Measurements from ENCODE around the gene TBCA. TPM values are rescaled to one million over a fixed set of nuclear protein-coding genes. Genes with fewer than 3 reads are reported as not detected.

TBCA gene
- total and polyA plus RNA-seq, 2 of the 13 experiments (the other 11 are each of a cell fraction or from before 2014, with no cell fraction given), result 93.8 to 309 TPM

GRCh38 chr5:77812926-77813589 is 36.9 kb upstream of the TBCA start (continued):
- TF ChIP-seq, protein P1, sequence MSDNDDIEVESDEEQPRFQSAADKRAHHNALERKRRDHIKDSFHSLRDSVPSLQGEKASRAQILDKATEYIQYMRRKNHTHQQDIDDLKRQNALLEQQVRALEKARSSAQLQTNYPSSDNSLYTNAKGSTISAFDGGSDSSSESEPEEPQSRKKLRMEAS (IDR thresholded peaks at IDR 0.05), result peak; percentile 61; the same call in 1 of the 2 replicates
- TF ChIP-seq SOX5 (CRISPR knock-in tag; IDR thresholded peaks at IDR 0.05; ENCODE audit: borderline replicate concordance), result peak; percentile 78
- TF ChIP-seq SAP130 (CRISPR knock-in tag; IDR thresholded peaks at IDR 0.05; ENCODE audit: low read depth), result peak; percentile 80

DNA sequence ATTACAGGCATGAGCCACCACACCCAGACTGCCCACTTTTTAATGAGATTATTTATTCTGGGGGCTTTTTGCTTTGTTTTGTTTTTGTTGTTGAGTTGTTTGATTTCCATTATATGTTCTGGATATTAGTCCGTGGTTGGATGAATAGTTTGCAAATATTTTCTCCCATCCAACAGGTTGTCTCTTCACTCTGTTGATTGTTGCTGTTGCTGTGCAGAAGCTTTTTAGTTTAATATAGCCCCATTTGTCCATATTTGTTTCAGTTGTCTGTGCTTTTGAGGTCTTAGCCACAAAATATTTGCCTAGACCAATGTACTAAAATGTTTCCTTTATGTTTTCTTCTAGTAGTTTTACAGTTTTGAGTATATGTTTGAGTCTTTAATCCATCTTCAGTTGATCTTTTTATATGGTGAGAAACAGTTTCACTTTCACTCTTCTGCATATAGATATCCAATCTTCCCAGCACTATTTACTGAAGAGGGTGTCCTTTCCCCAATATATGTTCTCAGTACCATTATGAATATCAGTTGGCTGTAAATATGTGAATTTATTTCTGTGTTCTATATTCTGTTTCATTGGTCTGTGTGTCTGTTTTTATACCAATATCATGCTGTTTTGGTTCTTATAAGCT is 30.2 kb upstream of the TBCA start:
- Histone ChIP-seq H3K36me3 (replicated peaks in 1 of 2; ENCODE audit: control insufficient read depth in 1 of 2, insufficient read depth in 2 of 2, low read length in 2 of 2) (no peaks in the 10 kb centered on the region), H3K79me2 (ENCODE audit: insufficient read depth, low read length) (no peaks in the 10 kb centered on the region), H4K20me1 (ENCODE audit: insufficient read depth, low read length) (no peaks in the 10 kb centered on the region), H3K9ac (ENCODE audit: insufficient read depth, low read depth, low read length) (no peak overlapping the region), H3K4me3 (replicated peaks in 1 of 3; ENCODE audit: insufficient read depth in 1 of 3, low read depth in 2 of 3, low read length in 3 of 3) (no peak overlapping the region), H3K4me1 (ENCODE audit: insufficient read depth, low read length) (peaks cover 10% of the 10 kb centered on the region; the same call in 1 of the 2 replicates), H3K9me3 (ENCODE audit: low read length) (peaks cover 7% of the 10 kb centered on the region; the same call in 1 of the 2 replicates), H3K27me3 (ENCODE audit: control insufficient read depth in 1 of 2, insufficient read depth in 2 of 2, low read length in 2 of 2) (no peaks in the 10 kb centered on the region; a peak in 1 of 5 replicates), H2AFZ (ENCODE audit: low read length) (peak overlapping the region; percentile 17), H3K27ac (ENCODE audit: extremely low read length, insufficient read depth, low read length) (no peak overlapping the region), H3K4me2 (ENCODE audit: low read depth, low read length) (no peak overlapping the region)
- in situ Hi-C loops (cut with HindIII; ENCODE audit: extremely low pct_ligation_motif_present, low pct_unique_long_range_greater_than_20kb), result no loop called here
- DNase-seq (ENCODE audit: low spot score) (no peak), ATAC-seq (no peak), FAIRE-seq (no peak)
- no TSS peak for BruUV-seq (replicated peaks)
- ChIA-PET CTCF (ENCODE audit: low intra/inter-chr PET ratio, low total read pairs) (no interaction called here), POLR2A (no interaction called here)
- intact Hi-C loops (cut with micrococcal nuclease; ENCODE audit: unreplicated experiment), result loop anchor here (2.0 kb wide), 1 partner anchor 22 kb away; no protein-coding TSS in a partner anchor
- WGBS (ENCODE audit: low lambda C conversion rate), result 35% methylated on average over 1 of the region's 1 CpG
- no peak for TF ChIP-seq SNAI1 (CRISPR knock-in tag; IDR thresholded peaks at IDR 0.05; ENCODE audit: borderline replicate concordance)
- TF ChIP-seq ZMYM2 (CRISPR knock-in tag; IDR thresholded peaks at IDR 0.05), result no peak

DNA sequence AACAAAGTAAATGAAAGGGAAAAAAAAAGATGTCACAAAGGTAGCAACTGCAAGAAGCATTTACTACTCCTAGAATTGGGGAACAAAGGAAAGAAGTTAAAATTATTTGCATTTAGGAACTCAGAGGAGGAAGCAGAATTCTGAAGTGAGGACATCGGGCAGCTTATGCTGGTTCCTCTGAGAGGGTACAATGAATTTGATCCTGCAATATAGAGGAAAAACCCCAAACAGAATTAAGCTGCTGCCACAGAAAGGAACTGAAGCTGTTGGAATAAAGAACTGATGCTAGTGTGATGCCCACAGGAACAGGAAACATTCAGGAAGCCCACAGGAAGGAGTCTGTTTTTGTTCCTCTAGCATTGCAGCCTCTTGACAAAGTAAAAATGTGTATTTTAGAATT is 22.3 kb upstream of the TBCA start:
- Histone ChIP-seq H3K79me2 (ENCODE audit: insufficient read depth, low read length) (no peaks in the 10 kb centered on the region), H4K20me1 (ENCODE audit: insufficient read depth, low read length) (no peaks in the 10 kb centered on the region), H3K27me3 (ENCODE audit: control insufficient read depth in 1 of 2, insufficient read depth in 2 of 2, low read length in 2 of 2) (no peaks in the 10 kb centered on the region), H3K9me3 (ENCODE audit: low read length) (no peaks in the 10 kb centered on the region), H3K27ac (ENCODE audit: extremely low read length, insufficient read depth, low read length) (no peak overlapping the region), H3K9ac (ENCODE audit: insufficient read depth, low read depth, low read length) (no peak overlapping the region), H3K4me2 (ENCODE audit: low read depth, low read length) (no peak overlapping the region), H3K4me3 (replicated peaks in 1 of 3; ENCODE audit: insufficient read depth in 1 of 3, low read depth in 2 of 3, low read length in 3 of 3) (no peak overlapping the region), H2AFZ (ENCODE audit: low read length) (no peak overlapping the region), H3K36me3 (replicated peaks in 1 of 2; ENCODE audit: control insufficient read depth in 1 of 2, insufficient read depth in 2 of 2, low read length in 2 of 2) (no peaks in the 10 kb centered on the region), H3K4me1 (ENCODE audit: insufficient read depth, low read length) (no peaks in the 10 kb centered on the region)
- BruUV-seq (replicated peaks), result no TSS peak
- DNase-seq (ENCODE audit: low spot score), result no peak
- TF ChIP-seq ATF6 (CRISPR knock-in tag; conservative IDR thresholded peaks at IDR 0.05), result no peak
- no peak for TF ChIP-seq ZNF441 (CRISPR knock-in tag; IDR thresholded peaks at IDR 0.05; ENCODE audit: borderline replicate concordance)
- ATAC-seq, result no peak
- intact Hi-C loops (cut with micrococcal nuclease; ENCODE audit: unreplicated experiment) (no loop called here), in situ Hi-C loops (cut with HindIII; ENCODE audit: extremely low pct_ligation_motif_present, low pct_unique_long_range_greater_than_20kb) (no loop called here)
- POLR2A ChIA-PET, result no interaction called here
- CTCF ChIA-PET (ENCODE audit: low intra/inter-chr PET ratio, low total read pairs), result no interaction called here
- 100% methylated on average over 1 of the region's 1 CpG for WGBS (ENCODE audit: low lambda C conversion rate)
- FAIRE-seq, result no peak

All from HepG2 (cell line).